HEK293T (cell line): ENCODE measurements around the gene GSTK1.

Experiments used
- CTCF ChIA-PET: fragments of 350-600 bp; formaldehyde crosslinking; extraction: SDS; loops from one replicate; lab custom pipeline; 2021; ENCODE audit warnings: antibody characterized with exemption, inconsistent platforms; lab: Yijun Ruan, JAX
- POLR2A ChIA-PET: fragments of 350-600 bp; formaldehyde crosslinking; extraction: SDS; loops from one replicate; lab custom pipeline; 2020; ENCODE audit warnings: antibody characterized with exemption, inconsistent platforms; lab: Yijun Ruan, JAX
- DNase-seq: peaks from one replicate; pipeline ENCODE4 v3.0.0; 2012; ENCODE audit warnings: mixed read lengths; ENCODE audit errors: extremely low spot score
- ARNT ChIP-seq: fragments of 450-650 bp; IDR thresholded peaks from 2 replicates; pipeline ENCODE4 v1.6.1; 2017; ENCODE audit warnings: mild to moderate bottlenecking
- BHLHE40 ChIP-seq: fragments of 450-650 bp; IDR thresholded peaks from 2 replicates; pipeline ENCODE4 v1.6.1; 2016; ENCODE audit warnings: mild to moderate bottlenecking, moderate library complexity, borderline replicate concordance
- CTBP1 ChIP-seq: fragments of 450-650 bp; IDR thresholded peaks from 2 replicates; pipeline ENCODE4 v1.6.1; 2016; ENCODE audit warnings: borderline replicate concordance
- ELF4 ChIP-seq: fragments of 450-650 bp; IDR thresholded peaks from 2 replicates; pipeline ENCODE4 v1.6.1; 2017; ENCODE audit warnings: antibody characterized with exemption
- FOXA1 ChIP-seq: fragments of 450-650 bp; IDR thresholded peaks from 2 replicates; pipeline ENCODE4 v1.6.1; 2016; ENCODE audit warnings: mild to moderate bottlenecking
- FOXK2 ChIP-seq: fragments of 450-650 bp; IDR thresholded peaks from 2 replicates; pipeline ENCODE4 v1.6.1; 2016; ENCODE audit warnings: mild to moderate bottlenecking
- FOXM1 ChIP-seq: fragments of 450-650 bp; IDR thresholded peaks from 2 replicates; pipeline ENCODE4 v1.6.1; 2017; ENCODE audit warnings: mild to moderate bottlenecking, borderline replicate concordance
- HDGF ChIP-seq: fragments of 450-650 bp; IDR thresholded peaks from 2 replicates; pipeline ENCODE4 v1.6.1; 2017; ENCODE audit warnings: antibody characterized with exemption, borderline replicate concordance
- L3MBTL2 ChIP-seq: fragments of 450-650 bp; conservative IDR thresholded peaks from 2 replicates; pipeline ENCODE4 v1.6.1; 2016; ENCODE audit warnings: mild to moderate bottlenecking
- LEF1 ChIP-seq: fragments of 450-650 bp; IDR thresholded peaks from 2 replicates; pipeline ENCODE4 v1.6.1; 2017; ENCODE audit warnings: mild to moderate bottlenecking, borderline replicate concordance
- NFRKB ChIP-seq: fragments of 450-650 bp; IDR thresholded peaks from 2 replicates; pipeline ENCODE4 v1.6.1; 2016; ENCODE audit warnings: mild to moderate bottlenecking, moderate library complexity
- SP1 ChIP-seq: fragments of 450-650 bp; IDR thresholded peaks from 2 replicates; pipeline ENCODE4 v1.6.1; 2017
- SUZ12 ChIP-seq: fragments of 450-650 bp; IDR thresholded peaks from 2 replicates; pipeline ENCODE4 v1.6.1; 2016; ENCODE audit warnings: mild to moderate bottlenecking
- TARDBP ChIP-seq: fragments of 450-650 bp; IDR thresholded peaks from 2 replicates; pipeline ENCODE4 v1.6.1; 2016
- ZNF384 ChIP-seq: fragments of 450-650 bp; IDR thresholded peaks from 2 replicates; pipeline ENCODE4 v1.6.1; 2016
- TF ChIP-seq, protein P1 (sequence below): fragments of 450-650 bp; IDR thresholded peaks from 2 replicates; pipeline ENCODE4 v1.6.1; 2016

Gene GSTK1

DNA sequence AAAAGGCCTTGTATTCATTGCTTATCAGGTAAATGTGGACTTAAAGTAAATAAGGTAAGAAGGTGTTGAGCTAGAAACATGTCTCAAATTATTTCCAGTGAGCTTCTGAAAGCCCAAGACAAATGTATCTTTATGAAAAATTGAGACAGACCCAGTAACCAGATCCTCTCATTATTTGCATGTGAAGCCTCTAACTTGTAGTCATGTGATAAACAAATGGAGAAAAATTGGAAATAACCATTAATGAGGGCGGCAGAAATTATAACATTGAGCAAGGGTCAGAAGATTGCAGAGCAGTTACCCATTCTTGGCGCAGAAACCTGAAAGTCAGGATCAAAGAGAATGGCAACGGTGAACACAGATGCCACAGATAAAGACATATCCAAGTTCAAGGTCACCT lies 41.5 kb upstream of the GSTK1 start, which contains the start of gene TAS2R40:
TSS of gene TAS2R40 (plus strand) at position 301 of the 400 bp plus-strand sequence. CDS start at position 343, 42 bp downstream.
- CTCF ChIA-PET, result interaction anchor here (1.7 to 3.8 kb wide), 2 partner anchors 19 to 349 kb away, joined by 4 to 16 read pairs; no protein-coding TSS in a partner anchor
- POLR2A ChIA-PET, result no interaction called here
- TF ChIP-seq ARNT (no peak), FOXM1 (no peak), HDGF (no peak), LEF1 (no peak), CTBP1 (no peak), ZNF384 (no peak), L3MBTL2 (no peak), NFRKB (no peak), SP1 (no peak), ELF4 (no peak)
- TF ChIP-seq, protein P1, sequence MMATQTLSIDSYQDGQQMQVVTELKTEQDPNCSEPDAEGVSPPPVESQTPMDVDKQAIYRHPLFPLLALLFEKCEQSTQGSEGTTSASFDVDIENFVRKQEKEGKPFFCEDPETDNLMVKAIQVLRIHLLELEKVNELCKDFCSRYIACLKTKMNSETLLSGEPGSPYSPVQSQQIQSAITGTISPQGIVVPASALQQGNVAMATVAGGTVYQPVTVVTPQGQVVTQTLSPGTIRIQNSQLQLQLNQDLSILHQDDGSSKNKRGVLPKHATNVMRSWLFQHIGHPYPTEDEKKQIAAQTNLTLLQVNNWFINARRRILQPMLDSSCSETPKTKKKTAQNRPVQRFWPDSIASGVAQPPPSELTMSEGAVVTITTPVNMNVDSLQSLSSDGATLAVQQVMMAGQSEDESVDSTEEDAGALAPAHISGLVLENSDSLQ, result no peak
- DNase-seq, result no peak

DNA sequence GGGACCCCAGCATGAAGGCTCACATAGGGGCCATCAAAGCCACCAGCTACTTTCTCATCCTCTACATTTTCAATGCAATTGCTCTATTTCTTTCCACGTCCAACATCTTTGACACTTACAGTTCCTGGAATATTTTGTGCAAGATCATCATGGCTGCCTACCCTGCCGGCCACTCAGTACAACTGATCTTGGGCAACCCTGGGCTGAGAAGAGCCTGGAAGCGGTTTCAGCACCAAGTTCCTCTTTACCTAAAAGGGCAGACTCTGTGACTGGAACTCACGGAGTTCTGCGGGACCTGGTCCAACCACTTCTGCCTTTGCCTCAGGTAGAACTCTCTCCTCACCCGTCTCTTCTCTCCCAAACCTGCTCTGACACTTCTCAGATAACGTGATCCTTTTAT lies 40.5 kb upstream of the GSTK1 start:
- DNase-seq, result no peak
- TF ChIP-seq L3MBTL2 (no peak), ARNT (no peak), ZNF384 (no peak), TARDBP (no peak), HDGF (no peak), SUZ12 (no peak), SP1 (no peak), FOXK2 (no peak), FOXM1 (no peak), BHLHE40 (no peak), ELF4 (no peak), FOXA1 (no peak), NFRKB (no peak), CTBP1 (no peak), LEF1 (no peak)
- TF ChIP-seq, protein P1, result no peak
- ChIA-PET CTCF (interaction anchor here (0.6 kb wide), 1 partner anchor 1163 kb away, joined by 3 read pairs; no protein-coding TSS in a partner anchor), POLR2A (no interaction called here)

DNA sequence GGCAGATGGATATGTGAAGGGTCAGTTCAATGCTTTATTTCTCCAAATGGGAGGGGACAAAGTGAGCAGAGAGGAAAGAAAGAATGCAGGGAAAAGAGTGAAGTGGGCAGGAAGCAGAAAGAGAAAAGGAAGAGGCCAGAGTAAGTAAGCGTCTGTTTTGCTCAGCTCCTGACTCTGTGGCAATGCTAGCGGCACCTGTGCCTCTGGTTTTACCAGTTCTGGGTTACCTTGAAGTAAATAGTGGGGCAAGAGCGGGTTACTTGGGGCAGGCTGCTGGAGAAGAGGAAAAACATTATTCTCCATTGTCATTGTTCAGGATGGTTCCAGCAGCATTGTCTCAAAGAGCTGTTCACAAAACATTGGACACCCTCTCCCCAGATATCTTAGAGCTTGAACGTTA lies 39.5 kb upstream of the GSTK1 start:
- POLR2A ChIA-PET, result no interaction called here
- CTCF ChIA-PET, result interaction anchor here (1.9 kb wide), 1 partner anchor 9 kb away, joined by 10 read pairs; no protein-coding TSS in a partner anchor
- no peak for TF ChIP-seq FOXK2
- TF ChIP-seq CTBP1, result no peak
- no peak for TF ChIP-seq SUZ12
- TF ChIP-seq FOXM1, result no peak
- no peak for TF ChIP-seq ARNT
- no peak for TF ChIP-seq L3MBTL2
- TF ChIP-seq SP1, result no peak
- TF ChIP-seq NFRKB, result no peak
- TF ChIP-seq BHLHE40, result no peak
- no peak for TF ChIP-seq ZNF384
- TF ChIP-seq, protein P1, result no peak
- TF ChIP-seq FOXA1, result no peak
- TF ChIP-seq HDGF, result no peak
- no peak for TF ChIP-seq TARDBP
- no peak for DNase-seq

DNA sequence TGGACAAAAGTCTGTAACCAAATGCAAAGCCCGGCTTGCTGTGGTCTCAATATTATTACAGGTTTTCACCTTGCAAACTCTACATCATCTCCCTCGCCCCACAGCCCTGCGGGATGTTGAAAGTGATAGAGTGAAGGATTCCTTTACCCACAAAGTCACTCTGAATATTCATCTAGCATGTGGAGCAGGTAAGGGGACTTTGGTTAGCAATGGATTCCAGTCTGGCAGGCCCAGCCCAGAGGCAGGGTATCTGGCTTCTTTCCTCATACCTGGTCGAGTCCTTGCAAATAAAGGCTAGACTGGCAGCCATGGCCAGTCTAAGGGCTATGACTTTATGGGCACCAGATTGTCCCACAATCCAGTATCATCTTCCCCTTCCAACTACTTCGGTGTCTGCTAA lies 38.2 kb upstream of the GSTK1 start:
- ChIA-PET CTCF (interaction anchor here (1.9 kb wide), 1 partner anchor 10 kb away, joined by 10 read pairs; no protein-coding TSS in a partner anchor), POLR2A (no interaction called here)
- TF ChIP-seq, protein P1, result no peak
- TF ChIP-seq ZNF384 (no peak), ELF4 (no peak), ARNT (no peak), LEF1 (no peak), NFRKB (no peak), FOXK2 (no peak), HDGF (no peak), SP1 (no peak)
- DNase-seq, result no peak

DNA sequence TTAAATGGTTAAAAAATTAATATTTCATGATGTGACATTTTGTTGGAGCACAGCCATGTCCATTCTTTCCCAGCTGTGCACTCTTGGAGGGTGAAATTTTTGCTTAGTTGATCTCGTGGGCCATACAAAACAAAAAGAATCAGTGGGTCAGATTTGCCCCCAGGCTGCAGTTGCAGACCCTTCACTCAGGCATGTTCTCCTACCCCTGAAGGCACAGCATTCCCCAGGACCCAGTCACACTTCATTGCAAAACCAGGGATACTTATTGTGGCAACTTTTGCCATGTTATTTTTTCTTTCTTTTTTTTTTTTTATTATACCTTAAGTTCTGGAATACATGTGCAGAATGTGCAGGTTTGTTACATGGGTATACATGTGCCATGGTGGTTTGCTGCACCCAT lies 35.4 kb upstream of the GSTK1 start:
- CTCF ChIA-PET, result interaction anchor here (1.8 to 3.0 kb wide), 2 partner anchors 13 kb away, joined by 6 to 13 read pairs; no protein-coding TSS in a partner anchor

More for the DNA sequence above, 35.4 kb upstream of the GSTK1 start:
- POLR2A ChIA-PET, result no interaction called here
- TF ChIP-seq TARDBP, result no peak
- TF ChIP-seq FOXA1, result no peak
- TF ChIP-seq SP1, result no peak
- TF ChIP-seq CTBP1, result no peak
- no peak for TF ChIP-seq ARNT
- no peak for TF ChIP-seq HDGF
- no peak for TF ChIP-seq ELF4
- TF ChIP-seq FOXM1, result no peak
- TF ChIP-seq BHLHE40, result no peak
- TF ChIP-seq, protein P1, result no peak
- TF ChIP-seq LEF1, result no peak
- TF ChIP-seq L3MBTL2, result no peak
- TF ChIP-seq NFRKB, result no peak
- TF ChIP-seq ZNF384, result no peak
- no peak for DNase-seq
